Activated gamma-delta T cell treated with anti-CD3 and anti-CD28 coated beads, Interleukin-2, amount 50 U/mL, for 16 hours (primary cell): ENCODE data around the gene ADAMTS2.

Experiments used
- DNase-seq: peaks from one replicate; pipeline ENCODE4 v3.0.0-alpha.2; 2020; ENCODE audit warnings: low read depth

ADAMTS2 gene

GRCh38 chr5:179345433-179346321 lies at the start of gene ADAMTS2:
ADAMTS2 (minus strand) TSS chr5:179345461; CDS start chr5:179345328, 133 bp downstream.
- no peak for DNase-seq

GRCh38 chr5:179393078-179393477 lies 47.8 kb upstream of the ADAMTS2 start:
- DNase-seq: no peak

GRCh38 chr5:179387151-179388110 lies 42.2 kb upstream of the ADAMTS2 start:
- DNase-seq: no peak

- DNase-seq: no peak
Observed at GRCh38 chr5:179385914-179386313, 40.7 kb upstream of the ADAMTS2 start.

- DNase-seq: no peak
Observed at GRCh38 chr5:179382486-179382885, 37.2 kb upstream of the ADAMTS2 start.

GRCh38 chr5:179381691-179382090 lies 36.4 kb upstream of the ADAMTS2 start:
- no peak for DNase-seq

- no peak for DNase-seq
Observed at GRCh38 chr5:179380211-179381035, 35.2 kb upstream of the ADAMTS2 start.

GRCh38 chr5:179379321-179379890 lies 34.1 kb upstream of the ADAMTS2 start:
- no peak for DNase-seq

- DNase-seq: no peak
Observed at GRCh38 chr5:179378441-179379271, 33.4 kb upstream of the ADAMTS2 start.

GRCh38 chr5:179378116-179378440 lies 32.8 kb upstream of the ADAMTS2 start:
- DNase-seq: no peak

- no peak for DNase-seq
Observed at GRCh38 chr5:179377421-179378115, 32.3 kb upstream of the ADAMTS2 start.

GRCh38 chr5:179376701-179377420 lies 31.6 kb upstream of the ADAMTS2 start:
- DNase-seq: no peak

- no peak for DNase-seq
Observed at GRCh38 chr5:179375831-179376365, 30.6 kb upstream of the ADAMTS2 start.

GRCh38 chr5:179375236-179375685 lies 30.0 kb upstream of the ADAMTS2 start:
- no peak for DNase-seq

GRCh38 chr5:179374506-179375235 lies 29.4 kb upstream of the ADAMTS2 start:
- no peak for DNase-seq

GRCh38 chr5:179373961-179374505 lies 28.8 kb upstream of the ADAMTS2 start:
- DNase-seq: no peak

- DNase-seq: no peak
Observed at GRCh38 chr5:179373101-179373934, 28.1 kb upstream of the ADAMTS2 start.
